Measurements from ENCODE around the gene PBX4.

Gene PBX4

GRCh38 chr19:19567391-19567790 lies 51.1 kb downstream of the PBX4 start:
- Histone ChIP-seq H3K36me3 (ENCODE audit: control insufficient read depth, insufficient read depth, low read length) (peaks cover 4% of the 10 kb centered on the region), H3K4me3 (ENCODE audit: extremely low read depth, insufficient read depth, low read length, poor library complexity, severe bottlenecking) (no peak overlapping the region), H3K27ac (ENCODE audit: low read depth, low read length, severe bottlenecking) (no peak overlapping the region), H3K9me3 (ENCODE audit: control insufficient read depth, low read length) (no peaks in the 10 kb centered on the region), H3K4me1 (ENCODE audit: control insufficient read depth, insufficient read depth, low read length, poor library complexity, severe bottlenecking) (no peaks in the 10 kb centered on the region)
- WGBS, 2 experiments (ENCODE audit: insufficient coverage in 2 of 2), result 90 to 100% methylated on average over 3 of the region's 3 CpGs

- Histone ChIP-seq H3K36me3 (ENCODE audit: control insufficient read depth, insufficient read depth, low read length) (peaks cover 4% of the 10 kb centered on the region), H3K4me3 (ENCODE audit: extremely low read depth, insufficient read depth, low read length, poor library complexity, severe bottlenecking) (no peak overlapping the region), H3K9me3 (ENCODE audit: control insufficient read depth, low read length) (no peaks in the 10 kb centered on the region), H3K4me1 (ENCODE audit: control insufficient read depth, insufficient read depth, low read length, poor library complexity, severe bottlenecking) (no peaks in the 10 kb centered on the region), H3K27ac (ENCODE audit: low read depth, low read length, severe bottlenecking) (no peak overlapping the region)
- 92 to 93% methylated on average over 4 to 6 of the region's 7 CpGs for WGBS, 2 experiments (ENCODE audit: insufficient coverage in 2 of 2)
Measured at GRCh38 chr19:19566306-19566705, 52.2 kb downstream of the PBX4 start.

GRCh38 chr19:19563348-19563848 lies 55.1 kb downstream of the PBX4 start:
- no peaks in the 10 kb centered on the region for H3K9me3 ChIP-seq (ENCODE audit: control insufficient read depth, low read length)
- H3K27ac ChIP-seq (ENCODE audit: low read depth, low read length, severe bottlenecking), result no peak overlapping the region
- H3K4me1 ChIP-seq (ENCODE audit: control insufficient read depth, insufficient read depth, low read length, poor library complexity, severe bottlenecking), result peaks cover 5% of the 10 kb centered on the region
- 89 to 96% methylated on average over 10 to 17 of the region's 17 CpGs for WGBS, 2 experiments (ENCODE audit: insufficient coverage in 2 of 2)
- no peaks in the 10 kb centered on the region for H3K36me3 ChIP-seq (ENCODE audit: control insufficient read depth, insufficient read depth, low read length)
- no peak overlapping the region for H3K4me3 ChIP-seq (ENCODE audit: extremely low read depth, insufficient read depth, low read length, poor library complexity, severe bottlenecking)

GRCh38 chr19:19562665-19563347 lies 55.7 kb downstream of the PBX4 start:
- Histone ChIP-seq H3K27ac (ENCODE audit: low read depth, low read length, severe bottlenecking) (no peak overlapping the region), H3K4me1 (ENCODE audit: control insufficient read depth, insufficient read depth, low read length, poor library complexity, severe bottlenecking) (peaks cover 5% of the 10 kb centered on the region), H3K9me3 (ENCODE audit: control insufficient read depth, low read length) (no peaks in the 10 kb centered on the region), H3K36me3 (ENCODE audit: control insufficient read depth, insufficient read depth, low read length) (no peaks in the 10 kb centered on the region), H3K4me3 (ENCODE audit: extremely low read depth, insufficient read depth, low read length, poor library complexity, severe bottlenecking) (no peak overlapping the region)
- WGBS, 2 experiments (ENCODE audit: insufficient coverage in 2 of 2), result 88 to 90% methylated on average over 12 of the region's 17 CpGs

- H3K4me3 ChIP-seq (ENCODE audit: extremely low read depth, insufficient read depth, low read length, poor library complexity, severe bottlenecking), result no peak overlapping the region
- H3K27ac ChIP-seq (ENCODE audit: low read depth, low read length, severe bottlenecking), result no peak overlapping the region
- 91 to 92% methylated on average over 19 to 21 of the region's 26 CpGs for WGBS, 2 experiments (ENCODE audit: insufficient coverage in 2 of 2)
- no peaks in the 10 kb centered on the region for H3K36me3 ChIP-seq (ENCODE audit: control insufficient read depth, insufficient read depth, low read length)
- no peaks in the 10 kb centered on the region for H3K9me3 ChIP-seq (ENCODE audit: control insufficient read depth, low read length)
- H3K4me1 ChIP-seq (ENCODE audit: control insufficient read depth, insufficient read depth, low read length, poor library complexity, severe bottlenecking), result peaks cover 5% of the 10 kb centered on the region
Measured at GRCh38 chr19:19561946-19562664, 56.4 kb downstream of the PBX4 start.

- no peaks in the 10 kb centered on the region for H3K36me3 ChIP-seq (ENCODE audit: control insufficient read depth, insufficient read depth, low read length)
- peaks cover 5% of the 10 kb centered on the region for H3K4me1 ChIP-seq (ENCODE audit: control insufficient read depth, insufficient read depth, low read length, poor library complexity, severe bottlenecking)
- H3K9me3 ChIP-seq (ENCODE audit: control insufficient read depth, low read length), result no peaks in the 10 kb centered on the region
- no peak overlapping the region for H3K27ac ChIP-seq (ENCODE audit: low read depth, low read length, severe bottlenecking)
- WGBS, 2 experiments (ENCODE audit: insufficient coverage in 2 of 2), result 85 to 96% methylated on average over 3 to 4 of the region's 4 CpGs
- H3K4me3 ChIP-seq (ENCODE audit: extremely low read depth, insufficient read depth, low read length, poor library complexity, severe bottlenecking), result no peak overlapping the region
Measured at GRCh38 chr19:19559931-19560330, 58.6 kb downstream of the PBX4 start.

- Histone ChIP-seq H3K27ac (ENCODE audit: low read depth, low read length, severe bottlenecking) (no peak overlapping the region), H3K9me3 (ENCODE audit: control insufficient read depth, low read length) (no peaks in the 10 kb centered on the region), H3K4me1 (ENCODE audit: control insufficient read depth, insufficient read depth, low read length, poor library complexity, severe bottlenecking) (peaks cover 5% of the 10 kb centered on the region), H3K4me3 (ENCODE audit: extremely low read depth, insufficient read depth, low read length, poor library complexity, severe bottlenecking) (no peak overlapping the region), H3K36me3 (ENCODE audit: control insufficient read depth, insufficient read depth, low read length) (no peaks in the 10 kb centered on the region)
- 92 to 95% methylated on average over 14 to 16 of the region's 16 CpGs for WGBS, 2 experiments (ENCODE audit: insufficient coverage in 2 of 2)
Measured at GRCh38 chr19:19558636-19559035, 59.9 kb downstream of the PBX4 start.

GRCh38 chr19:19558055-19558454 lies 60.4 kb downstream of the PBX4 start:
- no peaks in the 10 kb centered on the region for H3K9me3 ChIP-seq (ENCODE audit: control insufficient read depth, low read length)
- H3K4me1 ChIP-seq (ENCODE audit: control insufficient read depth, insufficient read depth, low read length, poor library complexity, severe bottlenecking), result peaks cover 5% of the 10 kb centered on the region
- WGBS, 2 experiments (ENCODE audit: insufficient coverage in 2 of 2), result 84 to 90% methylated on average over 10 to 15 of the region's 15 CpGs
- H3K4me3 ChIP-seq (ENCODE audit: extremely low read depth, insufficient read depth, low read length, poor library complexity, severe bottlenecking), result no peak overlapping the region
- no peaks in the 10 kb centered on the region for H3K36me3 ChIP-seq (ENCODE audit: control insufficient read depth, insufficient read depth, low read length)
- H3K27ac ChIP-seq (ENCODE audit: low read depth, low read length, severe bottlenecking), result no peak overlapping the region

GRCh38 chr19:19554074-19555023 lies 64.1 kb downstream of the PBX4 start:
- H3K9me3 ChIP-seq (ENCODE audit: control insufficient read depth, low read length), result no peaks in the 10 kb centered on the region

GRCh38 chr19:19553670-19554069 lies 64.8 kb downstream of the PBX4 start:
- 87 to 97% methylated on average over 5 to 6 of the region's 10 CpGs for WGBS, 2 experiments (ENCODE audit: insufficient coverage in 2 of 2)
- no peak overlapping the region for H3K27ac ChIP-seq (ENCODE audit: low read depth, low read length, severe bottlenecking)
- H3K4me1 ChIP-seq (ENCODE audit: control insufficient read depth, insufficient read depth, low read length, poor library complexity, severe bottlenecking), result peaks cover 8% of the 10 kb centered on the region
- no peaks in the 10 kb centered on the region for H3K9me3 ChIP-seq (ENCODE audit: control insufficient read depth, low read length)
- H3K36me3 ChIP-seq (ENCODE audit: control insufficient read depth, insufficient read depth, low read length), result no peaks in the 10 kb centered on the region
- no peak overlapping the region for H3K4me3 ChIP-seq (ENCODE audit: extremely low read depth, insufficient read depth, low read length, poor library complexity, severe bottlenecking)

More at GRCh38 chr19:19554074-19555023, 64.1 kb downstream of the PBX4 start:
- H3K36me3 ChIP-seq (ENCODE audit: control insufficient read depth, insufficient read depth, low read length), result no peaks in the 10 kb centered on the region
- no peak overlapping the region for H3K27ac ChIP-seq (ENCODE audit: low read depth, low read length, severe bottlenecking)
- WGBS, 2 experiments (ENCODE audit: insufficient coverage in 2 of 2), result 77 to 78% methylated on average over 25 to 29 of the region's 34 CpGs
- H3K4me1 ChIP-seq (ENCODE audit: control insufficient read depth, insufficient read depth, low read length, poor library complexity, severe bottlenecking), result peaks cover 8% of the 10 kb centered on the region
- H3K4me3 ChIP-seq (ENCODE audit: extremely low read depth, insufficient read depth, low read length, poor library complexity, severe bottlenecking), result no peak overlapping the region
